Astrocyte of the spinal cord (primary cell): ENCODE results near the gene CEACAM3.

ENCODE experiments used
- DNase-seq: peaks from one replicate; pipeline ENCODE4 v3.0.0; 2011; ENCODE audit warnings: low read depth, low spot score
- H3K4me3 ChIP-seq: 2 replicates; pipeline ENCODE4 v1.5.1; 2011; ENCODE audit warnings: low read depth, mild to moderate bottlenecking, low read length, moderate library complexity
- in situ Hi-C: cut with HindIII; loops from 2 replicates; pipeline ENCODE4 v1.10.0; 2017; ENCODE audit warnings: low sequenced_read_pairs
- TF ChIP-seq, protein P1 (sequence below): IDR thresholded peaks from 2 replicates; pipeline ENCODE4 v1.5.1; 2012; ENCODE audit warnings: low read depth, mild to moderate bottlenecking, low read length, inconsistent platforms

CEACAM3 gene

DNA sequence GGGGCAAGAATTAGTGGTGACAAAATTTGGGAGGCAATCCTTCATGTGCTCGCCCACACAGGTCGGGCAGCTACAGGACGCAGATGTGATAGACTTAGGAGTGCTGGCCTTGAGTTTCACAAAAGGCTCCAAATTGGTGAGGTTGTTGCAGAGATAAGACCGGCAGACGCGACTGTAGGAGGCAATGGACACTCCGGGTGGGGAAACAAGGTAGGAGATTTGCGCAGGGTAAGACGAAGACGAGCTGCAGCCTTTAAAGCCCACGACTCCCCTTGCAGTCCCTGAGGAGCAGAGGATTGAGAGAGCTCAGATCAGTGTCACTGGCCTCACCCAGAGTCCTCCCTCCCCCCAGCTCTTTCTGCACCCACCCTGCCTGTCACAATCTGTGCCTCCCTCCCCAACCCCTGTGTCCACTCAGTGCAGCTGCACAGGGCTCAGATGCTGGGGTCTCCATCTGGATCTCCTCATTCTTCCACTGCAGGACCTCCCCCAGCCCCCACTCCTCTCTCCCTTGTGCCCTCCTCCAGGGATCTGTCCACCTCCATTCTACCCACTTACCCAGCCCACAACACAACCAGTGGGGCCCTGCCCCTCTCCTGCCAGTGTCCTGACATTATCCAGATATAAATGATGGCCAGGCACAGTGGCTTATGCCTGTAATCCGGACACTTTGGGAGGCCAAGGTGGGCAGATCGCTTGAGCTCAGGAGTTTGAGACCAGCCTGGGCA, 41.8 kb downstream of the CEACAM3 start:
- TF ChIP-seq, protein P1, sequence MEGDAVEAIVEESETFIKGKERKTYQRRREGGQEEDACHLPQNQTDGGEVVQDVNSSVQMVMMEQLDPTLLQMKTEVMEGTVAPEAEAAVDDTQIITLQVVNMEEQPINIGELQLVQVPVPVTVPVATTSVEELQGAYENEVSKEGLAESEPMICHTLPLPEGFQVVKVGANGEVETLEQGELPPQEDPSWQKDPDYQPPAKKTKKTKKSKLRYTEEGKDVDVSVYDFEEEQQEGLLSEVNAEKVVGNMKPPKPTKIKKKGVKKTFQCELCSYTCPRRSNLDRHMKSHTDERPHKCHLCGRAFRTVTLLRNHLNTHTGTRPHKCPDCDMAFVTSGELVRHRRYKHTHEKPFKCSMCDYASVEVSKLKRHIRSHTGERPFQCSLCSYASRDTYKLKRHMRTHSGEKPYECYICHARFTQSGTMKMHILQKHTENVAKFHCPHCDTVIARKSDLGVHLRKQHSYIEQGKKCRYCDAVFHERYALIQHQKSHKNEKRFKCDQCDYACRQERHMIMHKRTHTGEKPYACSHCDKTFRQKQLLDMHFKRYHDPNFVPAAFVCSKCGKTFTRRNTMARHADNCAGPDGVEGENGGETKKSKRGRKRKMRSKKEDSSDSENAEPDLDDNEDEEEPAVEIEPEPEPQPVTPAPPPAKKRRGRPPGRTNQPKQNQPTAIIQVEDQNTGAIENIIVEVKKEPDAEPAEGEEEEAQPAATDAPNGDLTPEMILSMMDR, result no peak
- DNase-seq, result no peak
- H3K4me3 ChIP-seq, result no peak overlapping the region
- in situ Hi-C loops, result no loop called here

- DNase-seq, result no peak
- no peak overlapping the region for H3K4me3 ChIP-seq
- TF ChIP-seq, protein P1, result no peak
- in situ Hi-C loops, result no loop called here
These were observed 42.8 kb downstream of the CEACAM3 start for GRCh38 chr19:41839211-41839610.

DNA sequence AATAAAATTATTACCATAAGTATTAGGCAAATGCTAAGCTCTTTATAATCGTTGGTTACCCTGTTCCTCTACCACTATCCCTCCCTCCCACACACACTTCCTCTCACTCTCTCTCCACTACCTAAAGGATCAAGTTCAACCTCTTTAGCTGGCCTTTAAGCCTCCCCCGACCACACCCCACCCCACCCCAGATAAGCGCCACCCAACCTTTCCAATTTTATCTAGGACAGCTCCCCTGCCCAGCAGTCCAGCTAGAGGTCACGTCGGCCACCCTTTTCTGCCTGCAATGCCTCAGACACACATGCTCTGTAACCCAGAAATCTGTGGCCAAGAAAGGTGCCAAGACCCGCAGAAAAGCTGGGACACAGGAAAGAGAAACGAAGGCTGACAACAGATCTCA, 47.0 kb downstream of the CEACAM3 start:
- DNase-seq, result no peak
- H3K4me3 ChIP-seq, result no peak overlapping the region
- in situ Hi-C loops, result no loop called here
- TF ChIP-seq, protein P1, result no peak

- TF ChIP-seq, protein P1, result no peak
- DNase-seq, result no peak
- no peak within 1 kb of the TSS for H3K4me3 ChIP-seq
- in situ Hi-C loops, result no loop called here
These were observed 48.2 kb downstream of the CEACAM3 start, which contains the start of gene LYPD4 for GRCh38 chr19:41844601-41845000. TSS of gene LYPD4 (minus strand) at chr19:41844683. CDS start at chr19:41839285, 5,398 bp downstream.

DNA sequence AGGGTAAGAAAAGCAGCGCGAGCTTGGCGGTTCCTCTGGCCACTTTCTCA, 48.4 kb downstream of the CEACAM3 start, which contains the start of gene DMRTC2:
TSS of gene DMRTC2 (plus strand) at position 42 of the 50 bp plus-strand sequence. CDS start 2,387 bp downstream, outside the sequence.
- TF ChIP-seq, protein P1, result no peak
- H3K4me3 ChIP-seq, result no peak within 1 kb of the TSS
- no peak for DNase-seq
- in situ Hi-C loops, result no loop called here

DNA sequence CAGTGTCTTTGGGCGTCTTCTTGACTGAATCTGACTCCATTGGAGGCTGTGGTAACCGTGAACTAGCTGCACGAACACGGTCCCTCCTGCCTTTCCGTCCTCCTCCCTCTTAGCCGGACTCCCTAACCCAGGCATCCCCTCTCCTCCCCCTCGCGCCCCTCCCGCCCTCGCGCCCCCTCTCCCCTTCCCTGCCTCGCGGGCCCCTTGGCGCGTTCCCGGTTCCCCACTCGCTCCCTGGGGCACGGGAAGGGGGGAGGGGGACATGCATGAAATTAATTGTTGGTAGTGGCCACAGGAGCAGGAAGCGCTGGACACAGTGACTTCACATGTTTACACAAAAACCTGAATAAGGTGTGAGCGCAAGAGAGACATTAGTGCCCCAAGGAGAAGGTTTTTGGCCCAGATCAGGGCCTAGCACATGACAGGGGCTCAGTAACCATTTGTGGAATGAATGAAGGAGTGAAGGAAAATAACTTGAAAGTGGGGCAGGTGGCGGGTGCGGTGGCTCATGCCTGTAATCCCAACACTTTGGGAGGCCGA, 48.7 kb downstream of the CEACAM3 start:
- TF ChIP-seq, protein P1, result no peak
- in situ Hi-C loops, result no loop called here
- no peak overlapping the region for H3K4me3 ChIP-seq
- DNase-seq, result no peak
